Cardiac muscle cell (in vitro differentiated cells and primary cell): ENCODE results near the gene SIGMAR1. TPM values are rescaled to one million over a fixed set of nuclear protein-coding genes. Genes with fewer than 3 reads are reported as not detected.

Source experiments
- DNase-seq, 2 donors: peaks; one replicate each; pipeline versions ENCODE4 v3.0.0 to v3.0.0-alpha.2; 2010 to 2017; ENCODE audit warnings: low read depth in 1 of 2, low spot score in 1 of 2
- H3K27ac ChIP-seq: fragments of 200-600 bp; sonication (generic); 2 replicates; pipeline ENCODE4 v1.5.1; 2016
- H3K27me3 ChIP-seq: fragments of 200-600 bp; sonication (generic); 2 replicates; pipeline ENCODE4 v1.6.0; 2016; ENCODE audit warnings: control low read depth
- H3K36me3 ChIP-seq: fragments of 200-600 bp; sonication (generic); 2 replicates; pipeline ENCODE4 v1.5.1; 2016; ENCODE audit warnings: control low read depth
- H3K4me1 ChIP-seq: fragments of 200-600 bp; sonication (generic); 2 replicates; pipeline ENCODE4 v1.8.1; 2017; ENCODE audit warnings: low read depth, mild to moderate bottlenecking, mixed run types
- H3K4me3 ChIP-seq: fragments of 200-600 bp; sonication (generic); 2 replicates; pipeline ENCODE4 v1.5.1; 2016; ENCODE audit warnings: mild to moderate bottlenecking
- H3K9me3 ChIP-seq: fragments of 200-600 bp; sonication (generic); 2 replicates; pipeline ENCODE4 v1.5.1; 2017; ENCODE audit warnings: low read depth, mild to moderate bottlenecking, control low read depth
- CTCF ChIP-seq: IDR thresholded peaks from 2 replicates; pipeline ENCODE4 v1.5.1; 2012; ENCODE audit warnings: low read depth, mild to moderate bottlenecking, low read length
- polyA plus RNA-seq: library from polyadenylated mRNA; unstranded; fragments of >200 nt; fragmentation: Nextera tagmentation; extraction: Ambion mirVana; gene quantifications from 2 replicates; pipeline ENCODE4 v1.2.1, GENCODE V29; 2016
- total RNA-seq: library from RNA; depleted of rRNA; stranded (reverse); fragments of >200 nt; gene quantifications from 2 replicates; pipeline ENCODE4 v1.2.3, GENCODE V29; 2016

SIGMAR1 gene
- total and polyA plus RNA-seq, 2 experiments from 2014 or later: 106 to 137 TPM

DNA sequence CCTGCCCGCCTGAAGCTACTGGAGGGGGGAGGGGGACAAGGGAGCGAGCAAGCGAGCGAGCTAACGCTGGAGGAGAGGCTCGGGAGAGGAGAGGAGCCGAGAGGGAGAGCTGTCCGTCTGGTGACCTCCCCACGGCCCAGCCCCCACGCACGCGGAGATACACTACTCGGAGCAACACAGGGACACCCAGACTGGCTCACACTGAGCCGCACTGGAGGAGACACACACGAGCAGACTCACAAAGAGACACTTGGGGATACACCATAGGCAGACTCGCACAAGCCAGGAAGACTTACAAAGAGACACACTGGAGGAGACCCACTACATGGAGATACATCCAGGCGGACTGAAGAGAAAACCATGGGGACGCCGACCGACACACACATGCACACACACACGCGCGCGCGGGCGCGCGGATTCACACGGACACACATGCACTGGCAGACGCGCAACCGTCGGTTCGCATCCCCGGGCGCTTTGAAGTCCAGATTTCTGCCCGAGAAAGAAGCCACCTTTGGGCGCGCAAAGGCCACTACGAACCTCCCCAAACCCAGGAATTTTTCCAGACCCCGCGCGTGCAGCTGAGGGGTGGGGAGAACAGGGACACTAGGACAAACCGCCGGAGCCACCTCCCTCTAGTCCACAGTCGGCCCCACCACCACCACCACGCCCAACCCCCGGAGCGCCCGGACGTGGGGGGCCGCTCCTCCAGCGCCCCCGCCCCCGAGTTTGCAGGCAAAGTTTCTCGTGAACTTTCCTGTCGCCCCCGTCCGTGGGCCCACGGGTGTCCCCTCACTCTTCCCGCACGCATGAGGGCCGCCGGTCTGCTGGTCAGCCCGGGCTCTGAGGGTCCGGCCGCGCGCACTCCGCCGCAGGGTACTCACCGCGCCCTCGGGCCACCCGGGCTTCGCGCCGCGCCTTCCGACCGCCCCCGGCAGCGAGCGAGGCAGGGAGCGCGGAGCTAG is 48.6 kb downstream of the SIGMAR1 start:
- H3K27me3 ChIP-seq: peaks cover 47% of the 10 kb centered on the region
- TF ChIP-seq CTCF: no peak
- H3K9me3 ChIP-seq: no peaks in the 10 kb centered on the region
- H3K4me1 ChIP-seq: peaks cover 4% of the 10 kb centered on the region
- DNase-seq: no peak
- H3K4me3 ChIP-seq: peak overlapping the region; percentile 65
- no peaks in the 10 kb centered on the region for H3K36me3 ChIP-seq
- no peak overlapping the region for H3K27ac ChIP-seq

- H3K36me3 ChIP-seq: no peaks in the 10 kb centered on the region
- H3K27me3 ChIP-seq: peaks cover 34% of the 10 kb centered on the region
- peaks cover 4% of the 10 kb centered on the region for H3K4me1 ChIP-seq
- DNase-seq: no peak
- no peaks in the 10 kb centered on the region for H3K9me3 ChIP-seq
- H3K27ac ChIP-seq: no peak overlapping the region
- no peak overlapping the region for H3K4me3 ChIP-seq
- no peak for TF ChIP-seq CTCF
Measured at GRCh38 chr9:34587271-34587670, 50.3 kb downstream of the SIGMAR1 start.

GRCh38 chr9:34585946-34586669 is 51.5 kb downstream of the SIGMAR1 start:
- Histone ChIP-seq H3K4me3 (no peak overlapping the region), H3K27me3 (peaks cover 24% of the 10 kb centered on the region), H3K9me3 (no peaks in the 10 kb centered on the region), H3K27ac (no peak overlapping the region), H3K4me1 (peaks cover 4% of the 10 kb centered on the region), H3K36me3 (no peaks in the 10 kb centered on the region)
- DNase-seq: no peak
- no peak for TF ChIP-seq CTCF

- no peak for TF ChIP-seq CTCF
- Histone ChIP-seq H3K27ac (no peak overlapping the region), H3K27me3 (peaks cover 13% of the 10 kb centered on the region)
Measured at GRCh38 chr9:34584970-34585369, 52.6 kb downstream of the SIGMAR1 start.

More at GRCh38 chr9:34584970-34585369, 52.6 kb downstream of the SIGMAR1 start:
- DNase-seq: no peak
- Histone ChIP-seq H3K4me1 (peaks cover 2% of the 10 kb centered on the region), H3K36me3 (no peaks in the 10 kb centered on the region), H3K9me3 (no peaks in the 10 kb centered on the region), H3K4me3 (no peak overlapping the region)

Other genes starting within 250 kb of the SIGMAR1 start
- 16.0 and 21.1 TPM in 2 replicates for gene FAM219A, start 179.2 kb downstream of the SIGMAR1 start, total RNA-seq
- 13.8 and 15.0 TPM in 2 replicates for gene FAM219A, start 179.2 kb downstream of the SIGMAR1 start, polyA plus RNA-seq
- gene DNAI1, start 179.0 kb downstream of the SIGMAR1 start, total RNA-seq: 0.95 and 1.6 TPM in 2 replicates
- 1.7 and 2.2 TPM in 2 replicates for gene DNAI1, start 179.0 kb downstream of the SIGMAR1 start, polyA plus RNA-seq
- gene ENHO, start 114.8 kb downstream of the SIGMAR1 start, total RNA-seq: 3.9 and 7.6 TPM in 2 replicates
- gene ENHO, start 114.8 kb downstream of the SIGMAR1 start, polyA plus RNA-seq: 8.7 and 13.1 TPM in 2 replicates
- gene CNTFR, start 48.1 kb downstream of the SIGMAR1 start, total RNA-seq: 23.1 and 29.8 TPM in 2 replicates
- gene CNTFR, start 48.1 kb downstream of the SIGMAR1 start, polyA plus RNA-seq: 15.5 and 22.4 TPM in 2 replicates
- 68.4 and 71.6 TPM in 2 replicates for gene RPP25L, start 25.7 kb downstream of the SIGMAR1 start, total RNA-seq
- gene RPP25L, start 25.7 kb downstream of the SIGMAR1 start, polyA plus RNA-seq: 84.3 and 89.4 TPM in 2 replicates
- 79.8 and 82.7 TPM in 2 replicates for gene DCTN3, start 17.3 kb downstream of the SIGMAR1 start, total RNA-seq
- gene DCTN3, start 17.3 kb downstream of the SIGMAR1 start, polyA plus RNA-seq: 172 and 180 TPM in 2 replicates
- gene ARID3C, start 8.7 kb downstream of the SIGMAR1 start, total RNA-seq: 0.27 and 1.7 TPM in 2 replicates
- 1.4 TPM in 1 of 2 replicates, not detected in the other for gene ARID3C, start 8.7 kb downstream of the SIGMAR1 start, polyA plus RNA-seq
- 82.2 and 121 TPM in 2 replicates for gene GALT, start 8.9 kb upstream of the SIGMAR1 start, total RNA-seq
- gene GALT, start 8.9 kb upstream of the SIGMAR1 start, polyA plus RNA-seq: 148 and 174 TPM in 2 replicates
- gene IL11RA, start 14.4 kb upstream of the SIGMAR1 start, total RNA-seq: 64.6 and 98.7 TPM in 2 replicates
- gene IL11RA, start 14.4 kb upstream of the SIGMAR1 start, polyA plus RNA-seq: 88.2 and 120 TPM in 2 replicates
- gene CCL27, start 24.9 kb upstream of the SIGMAR1 start, total RNA-seq: 0.77 and 2.0 TPM in 2 replicates
- 1.1 and 1.3 TPM in 2 replicates for gene CCL27, start 24.9 kb upstream of the SIGMAR1 start, polyA plus RNA-seq
- not detected in 2 replicates for gene CCL19, start 53.5 kb upstream of the SIGMAR1 start, total RNA-seq
- gene CCL19, start 53.5 kb upstream of the SIGMAR1 start, polyA plus RNA-seq: not detected in 2 replicates
- 3.6 and 8.2 TPM in 2 replicates for gene CCL21, start 72.3 kb upstream of the SIGMAR1 start, total RNA-seq
- 2.2 and 8.0 TPM in 2 replicates for gene CCL21, start 72.3 kb upstream of the SIGMAR1 start, polyA plus RNA-seq